ENCODE results near the gene RNH1.

The RNH1 gene

DNA sequence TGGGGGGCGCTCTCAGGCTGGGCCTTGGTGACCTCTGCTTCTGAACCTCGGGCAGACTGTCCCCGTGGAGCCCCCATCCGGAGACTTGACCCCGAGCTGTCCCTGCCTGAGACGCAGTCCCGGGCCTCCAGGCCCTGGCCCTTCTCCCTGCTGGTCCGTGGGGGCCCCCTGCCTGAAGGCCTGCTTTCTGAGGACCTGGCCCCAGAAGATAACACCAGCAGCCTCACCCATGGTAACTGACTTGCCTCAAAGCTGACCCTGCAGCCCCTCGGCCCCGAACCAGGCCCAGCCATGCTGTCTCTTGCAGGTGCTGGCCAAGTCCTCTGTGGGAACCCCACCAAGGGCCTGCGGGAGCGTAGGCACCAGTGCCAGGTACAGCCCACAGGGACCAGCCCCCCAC, 44.6 kb upstream of the RNH1 start:
- TF ChIP-seq, protein P1, sequence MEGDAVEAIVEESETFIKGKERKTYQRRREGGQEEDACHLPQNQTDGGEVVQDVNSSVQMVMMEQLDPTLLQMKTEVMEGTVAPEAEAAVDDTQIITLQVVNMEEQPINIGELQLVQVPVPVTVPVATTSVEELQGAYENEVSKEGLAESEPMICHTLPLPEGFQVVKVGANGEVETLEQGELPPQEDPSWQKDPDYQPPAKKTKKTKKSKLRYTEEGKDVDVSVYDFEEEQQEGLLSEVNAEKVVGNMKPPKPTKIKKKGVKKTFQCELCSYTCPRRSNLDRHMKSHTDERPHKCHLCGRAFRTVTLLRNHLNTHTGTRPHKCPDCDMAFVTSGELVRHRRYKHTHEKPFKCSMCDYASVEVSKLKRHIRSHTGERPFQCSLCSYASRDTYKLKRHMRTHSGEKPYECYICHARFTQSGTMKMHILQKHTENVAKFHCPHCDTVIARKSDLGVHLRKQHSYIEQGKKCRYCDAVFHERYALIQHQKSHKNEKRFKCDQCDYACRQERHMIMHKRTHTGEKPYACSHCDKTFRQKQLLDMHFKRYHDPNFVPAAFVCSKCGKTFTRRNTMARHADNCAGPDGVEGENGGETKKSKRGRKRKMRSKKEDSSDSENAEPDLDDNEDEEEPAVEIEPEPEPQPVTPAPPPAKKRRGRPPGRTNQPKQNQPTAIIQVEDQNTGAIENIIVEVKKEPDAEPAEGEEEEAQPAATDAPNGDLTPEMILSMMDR (IDR thresholded peaks at IDR 0.05; ENCODE audit: borderline replicate concordance, extremely low read depth, low read length, poor library complexity, severe bottlenecking) = no peak
- no peak for TF ChIP-seq EZH2 (IDR thresholded peaks at IDR 0.05; ENCODE audit: borderline replicate concordance, low read depth, low read length, severe bottlenecking)
- H3K27me3 ChIP-seq (ENCODE audit: insufficient read depth, low read length, poor library complexity) = no peaks in the 10 kb centered on the region
- no peak overlapping the region for H3K4me2 ChIP-seq (ENCODE audit: insufficient read depth, low read length)
- H2AFZ ChIP-seq (ENCODE audit: low read depth, low read length) = no peak overlapping the region
- no peak overlapping the region for H3K4me3 ChIP-seq (ENCODE audit: low read depth in 1 of 2, low read length in 2 of 2)
- no peak overlapping the region for H3K9ac ChIP-seq (ENCODE audit: low read depth, low read length)
- ATAC-seq (ENCODE audit: insufficient read depth, low read depth) (no peak), DNase-seq (no peak)
- peaks cover 15% of the 10 kb centered on the region for H3K4me1 ChIP-seq (ENCODE audit: insufficient read depth, low read length)
- H3K27ac ChIP-seq (ENCODE audit: low read length) = no peak overlapping the region
- no peaks in the 10 kb centered on the region for H4K20me1 ChIP-seq (ENCODE audit: insufficient read depth, low read length)
- no peaks in the 10 kb centered on the region for H3K9me3 ChIP-seq (ENCODE audit: insufficient read depth, low read length, severe bottlenecking)
- H3K79me2 ChIP-seq (ENCODE audit: insufficient read depth, low read length) = no peaks in the 10 kb centered on the region
- H3K36me3 ChIP-seq (ENCODE audit: insufficient read depth, low read length) = no peaks in the 10 kb centered on the region

DNA sequence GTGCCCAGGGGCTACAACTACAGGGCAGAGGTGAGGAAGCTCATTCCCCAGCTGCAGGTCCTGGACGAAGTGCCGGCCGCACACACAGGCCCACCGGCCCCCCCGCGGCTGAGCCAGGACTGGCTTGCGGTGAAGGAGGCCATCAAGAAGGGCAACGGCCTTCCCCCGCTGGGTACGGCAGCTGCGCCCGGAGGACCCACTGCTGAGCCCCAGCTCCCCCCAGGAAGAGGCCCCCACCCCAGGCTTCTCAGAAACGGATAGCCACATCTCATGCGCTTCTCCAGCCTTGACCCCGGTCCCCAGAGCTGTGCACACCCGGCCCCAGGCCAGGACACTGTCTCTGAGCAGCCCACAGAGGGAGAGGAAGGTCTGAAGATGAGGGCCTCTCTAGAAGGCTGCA, 44.1 kb upstream of the RNH1 start:
- Histone ChIP-seq H2AFZ (ENCODE audit: low read depth, low read length) (no peak overlapping the region), H3K9me3 (ENCODE audit: insufficient read depth, low read length, severe bottlenecking) (no peaks in the 10 kb centered on the region), H3K4me2 (ENCODE audit: insufficient read depth, low read length) (no peak overlapping the region), H3K4me3 (ENCODE audit: low read depth in 1 of 2, low read length in 2 of 2) (no peak overlapping the region), H3K27ac (ENCODE audit: low read length) (no peak overlapping the region), H3K4me1 (ENCODE audit: insufficient read depth, low read length) (peaks cover 12% of the 10 kb centered on the region), H3K9ac (ENCODE audit: low read depth, low read length) (no peak overlapping the region), H3K79me2 (ENCODE audit: insufficient read depth, low read length) (no peaks in the 10 kb centered on the region), H4K20me1 (ENCODE audit: insufficient read depth, low read length) (no peaks in the 10 kb centered on the region), H3K27me3 (ENCODE audit: insufficient read depth, low read length, poor library complexity) (no peaks in the 10 kb centered on the region), H3K36me3 (ENCODE audit: insufficient read depth, low read length) (no peaks in the 10 kb centered on the region)
- DNase-seq (no peak), ATAC-seq (ENCODE audit: insufficient read depth, low read depth) (no peak)
- TF ChIP-seq EZH2 (IDR thresholded peaks at IDR 0.05; ENCODE audit: borderline replicate concordance, low read depth, low read length, severe bottlenecking) = no peak
- TF ChIP-seq, protein P1 (IDR thresholded peaks at IDR 0.05; ENCODE audit: borderline replicate concordance, extremely low read depth, low read length, poor library complexity, severe bottlenecking) = no peak

DNA sequence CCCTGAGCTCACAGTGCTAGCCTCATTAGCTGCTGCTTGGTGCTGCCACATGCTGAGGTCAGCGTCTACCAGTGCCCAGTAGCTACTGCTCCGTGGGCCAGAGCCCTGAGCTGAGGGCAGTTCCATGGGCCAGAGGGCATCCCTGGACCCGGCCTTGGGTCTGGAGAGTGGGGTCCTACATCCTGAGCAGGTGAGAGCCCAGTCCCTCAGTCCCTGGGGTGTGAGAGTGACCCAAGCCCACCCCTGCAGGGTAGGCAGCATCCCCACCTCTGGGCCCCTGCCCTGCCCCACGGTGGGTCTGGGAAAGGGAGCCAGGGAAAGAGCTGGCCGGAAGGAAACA, 43.7 kb upstream of the RNH1 start:
- Histone ChIP-seq H3K4me2 (ENCODE audit: insufficient read depth, low read length) (no peak overlapping the region), H4K20me1 (ENCODE audit: insufficient read depth, low read length) (no peaks in the 10 kb centered on the region), H3K4me1 (ENCODE audit: insufficient read depth, low read length) (peaks cover 11% of the 10 kb centered on the region), H2AFZ (ENCODE audit: low read depth, low read length) (no peak overlapping the region), H3K79me2 (ENCODE audit: insufficient read depth, low read length) (no peaks in the 10 kb centered on the region), H3K9me3 (ENCODE audit: insufficient read depth, low read length, severe bottlenecking) (no peaks in the 10 kb centered on the region), H3K36me3 (ENCODE audit: insufficient read depth, low read length) (no peaks in the 10 kb centered on the region), H3K27me3 (ENCODE audit: insufficient read depth, low read length, poor library complexity) (no peaks in the 10 kb centered on the region), H3K27ac (ENCODE audit: low read length) (no peak overlapping the region), H3K4me3 (ENCODE audit: low read depth in 1 of 2, low read length in 2 of 2) (no peak overlapping the region), H3K9ac (ENCODE audit: low read depth, low read length) (no peak overlapping the region)
- TF ChIP-seq, protein P1 (IDR thresholded peaks at IDR 0.05; ENCODE audit: borderline replicate concordance, extremely low read depth, low read length, poor library complexity, severe bottlenecking) = no peak
- TF ChIP-seq EZH2 (IDR thresholded peaks at IDR 0.05; ENCODE audit: borderline replicate concordance, low read depth, low read length, severe bottlenecking) = no peak
- no peak for ATAC-seq (ENCODE audit: insufficient read depth, low read depth)
- no peak for DNase-seq

All from DND-41 (cell line).